Measurements from ENCODE around the gene UCKL1.
A peak's percentile ranks its signal among the peaks of the same experiment; 100 is the strongest.

UCKL1 gene

GRCh38 chr20:63951398-63952209 is 4.6 kb downstream of the UCKL1 start:
- DNase-seq (ENCODE audit: low read depth), result no peak
- TF ChIP-seq CTCF (IDR thresholded peaks at IDR 0.05; ENCODE audit: low read depth, low read length, missing control alignments), result no peak
- no peak overlapping the region for H3K4me3 ChIP-seq (ENCODE audit: low read depth, low read length)

GRCh38 chr20:63950701-63951397 is 5.4 kb downstream of the UCKL1 start:
- no peak for TF ChIP-seq CTCF (IDR thresholded peaks at IDR 0.05; ENCODE audit: low read depth, low read length, missing control alignments)
- H3K4me3 ChIP-seq (ENCODE audit: low read depth, low read length), result no peak overlapping the region
- no peak for DNase-seq (ENCODE audit: low read depth)

GRCh38 chr20:63947638-63948456 is 8.4 kb downstream of the UCKL1 start:
- no peak overlapping the region for H3K4me3 ChIP-seq (ENCODE audit: low read depth, low read length)
- DNase-seq (ENCODE audit: low read depth), result no peak
- peak; percentile 1 for TF ChIP-seq CTCF (IDR thresholded peaks at IDR 0.05; ENCODE audit: low read depth, low read length, missing control alignments)

- H3K4me3 ChIP-seq (ENCODE audit: low read depth, low read length), result no peak overlapping the region
- TF ChIP-seq CTCF (IDR thresholded peaks at IDR 0.05; ENCODE audit: low read depth, low read length, missing control alignments), result no peak
- DNase-seq (ENCODE audit: low read depth), result no peak
These were observed 9.1 kb downstream of the UCKL1 start for GRCh38 chr20:63946986-63947637.

- H3K4me3 ChIP-seq (ENCODE audit: low read depth, low read length), result no peak overlapping the region
- TF ChIP-seq CTCF (IDR thresholded peaks at IDR 0.05; ENCODE audit: low read depth, low read length, missing control alignments), result no peak
- no peak for DNase-seq (ENCODE audit: low read depth)
These were observed 10.0 kb downstream of the UCKL1 start for GRCh38 chr20:63945921-63946920.
